GM23338 (cell line): ENCODE measurements around the gene OR10G8.

Experiments used
- EZH2 ChIP-seq: fragments of 200-600 bp; sonication (generic); IDR thresholded peaks from one replicate; pipeline ENCODE4 v1.8.0; 2017; ENCODE audit warnings: antibody characterized with exemption, mild to moderate bottlenecking, low read depth; ENCODE audit not compliant: unreplicated experiment
- POLR2AphosphoS5 ChIP-seq: IDR thresholded peaks from 2 replicates; pipeline ENCODE4 v1.6.1; 2016; ENCODE audit warnings: antibody characterized with exemption, low read depth
- STAT1 ChIP-seq: IDR thresholded peaks from one replicate; pipeline ENCODE4 v1.6.1; 2016; ENCODE audit warnings: antibody characterized with exemption; ENCODE audit not compliant: unreplicated experiment
- TF ChIP-seq, protein P1 (sequence below), 2 experiments: fragments of 200-600 bp in 1 of 2; sonication (generic) in 1 of 2; conservative IDR thresholded peaks; 2 replicates each; pipeline versions ENCODE4 v1.5.1 to v1.6.1; 2016 to 2017; ENCODE audit warnings: antibody characterized with exemption in 2 of 2, low read depth in 2 of 2, mild to moderate bottlenecking in 2 of 2, moderate library complexity in 1 of 2

DNA sequence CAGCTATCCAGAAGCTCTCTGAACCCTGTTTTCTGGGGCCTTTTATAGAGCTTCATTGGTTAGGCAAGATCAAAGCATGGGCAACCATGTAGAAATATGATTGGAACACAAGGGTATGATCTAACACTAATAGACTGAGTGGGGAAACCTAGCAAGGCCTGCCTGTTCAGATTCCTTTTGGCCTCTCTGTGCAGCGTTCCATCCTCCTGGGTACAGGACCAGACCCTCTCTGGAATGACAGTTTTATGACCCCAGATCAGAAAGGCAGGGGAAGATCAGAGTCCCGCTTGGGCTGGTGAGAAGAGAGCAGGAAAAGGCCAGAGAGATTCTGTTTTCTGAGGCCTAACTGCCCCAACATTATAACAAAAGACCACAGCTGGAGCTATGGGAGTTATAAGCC lies 52.0 kb downstream of the OR10G8 start:
- TF ChIP-seq, protein P1, sequence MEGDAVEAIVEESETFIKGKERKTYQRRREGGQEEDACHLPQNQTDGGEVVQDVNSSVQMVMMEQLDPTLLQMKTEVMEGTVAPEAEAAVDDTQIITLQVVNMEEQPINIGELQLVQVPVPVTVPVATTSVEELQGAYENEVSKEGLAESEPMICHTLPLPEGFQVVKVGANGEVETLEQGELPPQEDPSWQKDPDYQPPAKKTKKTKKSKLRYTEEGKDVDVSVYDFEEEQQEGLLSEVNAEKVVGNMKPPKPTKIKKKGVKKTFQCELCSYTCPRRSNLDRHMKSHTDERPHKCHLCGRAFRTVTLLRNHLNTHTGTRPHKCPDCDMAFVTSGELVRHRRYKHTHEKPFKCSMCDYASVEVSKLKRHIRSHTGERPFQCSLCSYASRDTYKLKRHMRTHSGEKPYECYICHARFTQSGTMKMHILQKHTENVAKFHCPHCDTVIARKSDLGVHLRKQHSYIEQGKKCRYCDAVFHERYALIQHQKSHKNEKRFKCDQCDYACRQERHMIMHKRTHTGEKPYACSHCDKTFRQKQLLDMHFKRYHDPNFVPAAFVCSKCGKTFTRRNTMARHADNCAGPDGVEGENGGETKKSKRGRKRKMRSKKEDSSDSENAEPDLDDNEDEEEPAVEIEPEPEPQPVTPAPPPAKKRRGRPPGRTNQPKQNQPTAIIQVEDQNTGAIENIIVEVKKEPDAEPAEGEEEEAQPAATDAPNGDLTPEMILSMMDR (conservative IDR thresholded peaks at IDR 0.05; ENCODE audit: low read depth in 2 of 2): no peak
- TF ChIP-seq POLR2AphosphoS5: no peak
- no peak for TF ChIP-seq EZH2
- no peak for TF ChIP-seq STAT1
